IMR-90 (cell line): ENCODE results near the gene TPRX2. TPM values are rescaled to one million over a fixed set of nuclear protein-coding genes. Genes with fewer than 3 reads are reported as not detected.

Experiments used
- ATAC-seq: fragments of 200-7000 bp; cut with Tn5 transposase; 2 replicates; pipeline ENCODE4 v1.9.1; 2020; ENCODE audit warnings: low read depth, mild to moderate bottlenecking, moderate library complexity
- BruUV-seq: library from RNA; stranded (reverse); fragments of 400-500 nt; replicated peaks from 2 replicates; lab custom pipeline; 2021; lab: Mats Ljungman, UMichigan
- CTCF ChIA-PET: fragments of 300-600 bp; formaldehyde crosslinking; extraction: SDS; loops from one replicate; lab custom pipeline; 2021; ENCODE audit warnings: antibody characterized with exemption; lab: Yijun Ruan, JAX
- POLR2A ChIA-PET: fragments of 300-600 bp; sonication (Branson Sonifier 250); formaldehyde crosslinking; loops from one replicate; lab custom pipeline; 2022; ENCODE audit warnings: antibody characterized with exemption; ENCODE audit not compliant: unreplicated experiment; lab: Charles Lee
- DNase-seq: peaks from one replicate; pipeline ENCODE4 v3.0.0; 2013
- H2AFZ ChIP-seq: replicated peaks from 2 replicates; pipeline ENCODE3; 2013; ENCODE audit warnings: low read length, mild to moderate bottlenecking; ENCODE audit not compliant: poor library complexity
- H2AK5ac ChIP-seq: 2 replicates; pipeline ENCODE4 v1.6.1; 2013; ENCODE audit warnings: low read depth, low read length, inconsistent platforms
- H2AK9ac ChIP-seq: replicated peaks from 2 replicates; pipeline ENCODE3; 2013; ENCODE audit warnings: mild to moderate bottlenecking, low read depth, low read length, moderate library complexity; ENCODE audit not compliant: poor library complexity
- H2BK120ac ChIP-seq: 2 replicates; pipeline ENCODE4 v1.6.1; 2013; ENCODE audit warnings: low read depth, low read length, inconsistent platforms
- H2BK15ac ChIP-seq: 3 replicates; pipeline ENCODE4 v1.6.1; 2013; ENCODE audit warnings: low read depth, low read length, inconsistent platforms
- H2BK20ac ChIP-seq: 2 replicates; pipeline ENCODE4 v1.6.1; 2013; ENCODE audit warnings: low read depth, mild to moderate bottlenecking, inconsistent platforms, low read length, moderate library complexity
- H2BK5ac ChIP-seq: 2 replicates; pipeline ENCODE4 v1.6.1; 2013; ENCODE audit warnings: mild to moderate bottlenecking, low read depth, low read length, inconsistent platforms; ENCODE audit not compliant: poor library complexity, severe bottlenecking
- H3K14ac ChIP-seq: replicated peaks from 2 replicates; pipeline ENCODE4 v1.6.1; 2013; ENCODE audit warnings: low read depth, low read length, inconsistent platforms
- H3K18ac ChIP-seq: 2 replicates; pipeline ENCODE4 v1.6.1; 2013; ENCODE audit warnings: low read depth, low read length, control low read depth
- H3K23ac ChIP-seq: 2 replicates; pipeline ENCODE4 v1.6.1; 2013; ENCODE audit warnings: low read depth, low read length, inconsistent platforms
- H3K27ac ChIP-seq: 2 replicates; pipeline ENCODE4 v1.5.1; 2013; ENCODE audit warnings: mild to moderate bottlenecking, control low read depth, low read length; ENCODE audit not compliant: insufficient read depth
- H3K27me3 ChIP-seq: 2 replicates; pipeline ENCODE4 v1.6.1; 2013; ENCODE audit warnings: low read length; ENCODE audit not compliant: control insufficient read depth, insufficient read depth
- H3K36me3 ChIP-seq: 2 replicates; pipeline ENCODE4 v1.6.1; 2013; ENCODE audit warnings: low read length, mixed read lengths; ENCODE audit not compliant: control insufficient read depth, insufficient read depth
- H3K4ac ChIP-seq: 2 replicates; pipeline ENCODE4 v1.6.1; 2013; ENCODE audit warnings: low read depth, low read length, inconsistent platforms
- H3K4me1 ChIP-seq: 2 replicates; pipeline ENCODE4 v1.6.1; 2013; ENCODE audit warnings: low read length, mixed read lengths; ENCODE audit not compliant: control insufficient read depth, insufficient read depth
- H3K4me2 ChIP-seq: 2 replicates; pipeline ENCODE4 v1.6.1; 2013; ENCODE audit warnings: low read depth, mild to moderate bottlenecking, control low read depth, low read length, moderate library complexity
- H3K4me3 ChIP-seq: 2 replicates; pipeline ENCODE4 v1.5.1; 2013; ENCODE audit warnings: low read depth, mild to moderate bottlenecking, control low read depth, low read length, moderate library complexity; ENCODE audit not compliant: insufficient read depth
- H3K56ac ChIP-seq: 2 replicates; pipeline ENCODE4 v1.6.1; 2013; ENCODE audit warnings: low read length, inconsistent platforms; ENCODE audit not compliant: insufficient read depth; ENCODE audit errors: extremely low read depth
- H3K79me1 ChIP-seq, 2 experiments: 2 replicates each; pipeline ENCODE4 v1.6.1; 2013; ENCODE audit warnings: low read length in 2 of 2, inconsistent platforms in 1 of 2, low read depth in 1 of 2
- H3K9ac ChIP-seq: 2 replicates; pipeline ENCODE4 v1.6.1; 2013; ENCODE audit warnings: low read depth, low read length, control low read depth
- H3K9me1 ChIP-seq: 2 replicates; pipeline ENCODE4 v1.6.1; 2013; ENCODE audit warnings: low read length, inconsistent platforms; ENCODE audit not compliant: insufficient read depth
- H3K9me3 ChIP-seq: 2 replicates; pipeline ENCODE4 v1.6.1; 2013; ENCODE audit warnings: low read length; ENCODE audit not compliant: control insufficient read depth, insufficient read depth
- H4K20me1 ChIP-seq: 2 replicates; pipeline ENCODE4 v1.6.1; 2013; ENCODE audit warnings: low read length, inconsistent platforms; ENCODE audit not compliant: insufficient read depth
- H4K5ac ChIP-seq: 2 replicates; pipeline ENCODE4 v1.6.1; 2013; ENCODE audit warnings: mild to moderate bottlenecking, low read depth, low read length, control low read depth
- H4K8ac ChIP-seq, 2 experiments: 2 replicates each; pipeline ENCODE4 v1.6.1; 2013; ENCODE audit warnings: low read depth in 2 of 2, low read length in 2 of 2, control low read depth in 1 of 2, inconsistent platforms in 1 of 2
- H4K91ac ChIP-seq: 2 replicates; pipeline ENCODE4 v1.6.1; 2013; ENCODE audit warnings: low read depth, low read length, inconsistent platforms; ENCODE audit not compliant: insufficient read depth
- CEBPB ChIP-seq: IDR thresholded peaks from 2 replicates; pipeline ENCODE4 v1.6.1; 2012; ENCODE audit warnings: low read depth, low read length, improper control_type of control experiment
- CTCF ChIP-seq: conservative IDR thresholded peaks from 2 replicates; pipeline ENCODE4 v1.5.1; 2012; ENCODE audit warnings: mild to moderate bottlenecking, low read depth, low read length, improper control_type of control experiment
- FOS ChIP-seq: fragments of 150-350 bp; IDR thresholded peaks from 2 replicates; pipeline ENCODE4 v1.6.1; 2016; ENCODE audit warnings: low read depth, low read length
- MAZ ChIP-seq: IDR thresholded peaks from 2 replicates; pipeline ENCODE4 v1.6.1; 2012; ENCODE audit warnings: low read depth, mild to moderate bottlenecking, low read length, improper control_type of control experiment, moderate library complexity, borderline replicate concordance
- NFE2L2 ChIP-seq: fragments of 150-350 bp; IDR thresholded peaks from 2 replicates; pipeline ENCODE4 v1.6.1; 2016; ENCODE audit warnings: low read depth, mild to moderate bottlenecking, low read length
- SMC3 ChIP-seq: fragments of 150-350 bp; IDR thresholded peaks from 2 replicates; pipeline ENCODE4 v1.6.1; 2016; ENCODE audit warnings: low read depth, mild to moderate bottlenecking, antibody characterized with exemption, low read length, moderate library complexity
- USF2 ChIP-seq: fragments of 150-350 bp; IDR thresholded peaks from 2 replicates; pipeline ENCODE4 v1.6.1; 2017; ENCODE audit warnings: mild to moderate bottlenecking, antibody characterized with exemption, low read length, low read depth
- whole genome bisulfite sequencing, 2 experiments: methylation state at CpG; one replicate each; pipeline versions ENCODE4 v1.1.5 to v1.1.7; 2013; ENCODE audit warnings: missing lambda C conversion rate in 2 of 2; ENCODE audit not compliant: insufficient read length in 1 of 2; ENCODE audit errors: extremely low coverage in 2 of 2; 5-methylcytosine and 5-hydroxymethylcytosine counted together
- dilution Hi-C: fragments of 300-500 bp; cut with HindIII; formaldehyde crosslinking; loops from one replicate; pipeline ENCODE4 v1.14.3; 2018; ENCODE audit warnings: low sequenced_read_pairs; ENCODE audit not compliant: unreplicated experiment
- in situ Hi-C: fragments of 300-500 bp; cut with MboI; formaldehyde crosslinking; loops from 3 replicates; pipeline ENCODE4 v1.14.3; 2019; ENCODE audit warnings: low sequenced_read_pairs, inconsistent platforms, mixed read lengths
- intact Hi-C: fragments of 100-400 bp; cut with micrococcal nuclease; formaldehyde crosslinking; loops from 2 replicates; pipeline ENCODE4 v1.10.0; 2022
- polyA plus RNA-seq, 3 experiments: library from polyadenylated mRNA; depleted of rRNA; stranded (reverse); fragments of >200 nt; gene quantifications; 2 replicates each; pipeline ENCODE4 v1.2.3, GENCODE V29; 2012; ENCODE audit warnings: low replicate concordance in 1 of 3
- total RNA-seq: library from RNA; depleted of rRNA; stranded (reverse); fragments of >200 nt; gene quantifications from 2 replicates; pipeline ENCODE4 v1.2.3, GENCODE V29; 2012

The TPRX2 gene
- total and polyA plus RNA-seq, 2 of the 4 experiments (the other 2 are of a cell fraction), result not detected

GRCh38 chr19:47861630-47862029, 2.6 kb downstream of the TPRX2 start:
- Histone ChIP-seq H2BK20ac (no peak overlapping the region), H4K8ac (no peak overlapping the region), H3K27me3 (peaks cover 7% of the 10 kb centered on the region), H3K4me2 (no peak overlapping the region), H3K27ac (no peak overlapping the region), H4K5ac (no peak overlapping the region), H3K4me3 (no peak overlapping the region), H4K91ac (no peak overlapping the region), H2BK15ac (no peak overlapping the region), H3K14ac (no peak overlapping the region), H2AK9ac (no peak overlapping the region), H2AK5ac (no peak overlapping the region), H4K20me1 (no peaks in the 10 kb centered on the region), H3K18ac (no peak overlapping the region), H3K79me1 (no peaks in the 10 kb centered on the region), H2BK5ac (no peak overlapping the region), H3K4ac (no peak overlapping the region), H3K23ac (no peak overlapping the region), H2AFZ (no peak overlapping the region), H3K4me1 (no peaks in the 10 kb centered on the region), H2BK120ac (no peak overlapping the region), H3K36me3 (no peaks in the 10 kb centered on the region), H3K9ac (no peak overlapping the region), H3K9me1 (no peaks in the 10 kb centered on the region), H3K56ac (no peak overlapping the region), H3K9me3 (no peaks in the 10 kb centered on the region)
- ATAC-seq (no peak), DNase-seq (no peak)
- TF ChIP-seq SMC3 (no peak), FOS (no peak), CTCF (no peak), CEBPB (no peak), NFE2L2 (no peak), MAZ (no peak), USF2 (no peak)
- no TSS peak for BruUV-seq
- no CpG with 5 or more reads among the region's 5 CpGs for WGBS, 2 experiments
- intact Hi-C loops, result no loop called here
- in situ Hi-C loops, result no loop called here
- ChIA-PET CTCF (no interaction called here), POLR2A (no interaction called here)
- dilution Hi-C loops, result no loop called here
